A549 (cell line): ENCODE results near the gene ARIH2.

ENCODE experiments used
- CEBPB ChIP-seq, 2 experiments: fragments of >200 bp in 1 of 2; sonication (Bioruptor Twin) in 1 of 2; formaldehyde crosslinking in 1 of 2; IDR thresholded peaks; 2 replicates each; pipeline ENCODE4 v1.6.1; 2012 to 2016
- EP300 ChIP-seq, 2 experiments: fragments of >200 bp; sonication (Bioruptor Twin); formaldehyde crosslinking; IDR thresholded peaks; 2 replicates in 1 of 2; 3 replicates in 1 of 2; pipeline ENCODE4 v1.6.1; 2016 to 2017
- PHF8 ChIP-seq: fragments of 200-600 bp; sonication (generic); IDR thresholded peaks from 2 replicates; pipeline ENCODE4 v1.6.1; 2016; ENCODE audit warnings: low read depth, mild to moderate bottlenecking, antibody characterized with exemption, moderate library complexity, borderline replicate concordance
- TF ChIP-seq, protein P1 (sequence below): fragments of >200 bp; sonication (Bioruptor Twin); formaldehyde crosslinking; IDR thresholded peaks from 3 replicates; pipeline ENCODE4 v1.5.1; 2016

DNA sequence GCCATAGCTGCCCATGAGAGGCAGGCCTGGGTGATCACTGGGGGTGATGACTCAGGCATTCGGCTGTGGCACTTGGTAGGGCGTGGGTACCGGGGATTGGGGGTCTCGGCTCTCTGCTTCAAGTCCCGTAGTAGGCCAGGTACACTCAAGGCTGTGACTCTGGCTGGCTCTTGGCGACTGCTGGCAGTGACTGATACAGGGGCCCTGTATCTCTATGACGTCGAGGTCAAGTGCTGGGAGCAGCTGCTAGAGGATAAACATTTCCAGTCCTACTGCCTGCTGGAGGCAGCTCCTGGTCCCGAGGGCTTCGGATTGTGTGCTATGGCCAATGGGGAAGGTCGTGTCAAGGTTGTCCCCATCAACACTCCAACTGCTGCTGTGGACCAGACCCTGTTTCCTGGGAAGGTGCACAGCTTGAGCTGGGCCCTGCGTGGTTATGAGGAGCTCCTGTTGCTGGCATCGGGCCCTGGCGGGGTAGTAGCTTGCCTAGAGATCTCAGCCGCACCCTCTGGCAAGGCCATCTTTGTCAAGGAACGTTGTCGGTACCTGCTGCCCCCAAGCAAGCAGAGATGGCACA lies 93.9 kb downstream of the ARIH2 start:
- TF ChIP-seq, protein P1, sequence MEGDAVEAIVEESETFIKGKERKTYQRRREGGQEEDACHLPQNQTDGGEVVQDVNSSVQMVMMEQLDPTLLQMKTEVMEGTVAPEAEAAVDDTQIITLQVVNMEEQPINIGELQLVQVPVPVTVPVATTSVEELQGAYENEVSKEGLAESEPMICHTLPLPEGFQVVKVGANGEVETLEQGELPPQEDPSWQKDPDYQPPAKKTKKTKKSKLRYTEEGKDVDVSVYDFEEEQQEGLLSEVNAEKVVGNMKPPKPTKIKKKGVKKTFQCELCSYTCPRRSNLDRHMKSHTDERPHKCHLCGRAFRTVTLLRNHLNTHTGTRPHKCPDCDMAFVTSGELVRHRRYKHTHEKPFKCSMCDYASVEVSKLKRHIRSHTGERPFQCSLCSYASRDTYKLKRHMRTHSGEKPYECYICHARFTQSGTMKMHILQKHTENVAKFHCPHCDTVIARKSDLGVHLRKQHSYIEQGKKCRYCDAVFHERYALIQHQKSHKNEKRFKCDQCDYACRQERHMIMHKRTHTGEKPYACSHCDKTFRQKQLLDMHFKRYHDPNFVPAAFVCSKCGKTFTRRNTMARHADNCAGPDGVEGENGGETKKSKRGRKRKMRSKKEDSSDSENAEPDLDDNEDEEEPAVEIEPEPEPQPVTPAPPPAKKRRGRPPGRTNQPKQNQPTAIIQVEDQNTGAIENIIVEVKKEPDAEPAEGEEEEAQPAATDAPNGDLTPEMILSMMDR, result no peak
- TF ChIP-seq CEBPB (IDR thresholded peaks at IDR 0.05) (no peak), PHF8 (no peak), EP300 (IDR thresholded peaks at IDR 0.05) (no peak)
